Measurements from ENCODE around the gene C1GALT1.
A peak's percentile ranks its signal among the peaks of the same experiment; 100 is the strongest.
"Not testable (repeated sequence)": the region's sequence is repeated elsewhere in the genome, so short reads cannot be mapped to it uniquely, and the experiment has no call there.

C1GALT1 gene

GRCh38 chr7:7185371-7185989 lies 3.1 kb downstream of the C1GALT1 start:
- Histone ChIP-seq H4K20me1 (peaks cover 0 to 48% (median 0%) of the 10 kb centered on the region in 11 experiments; a peak in 4 of 22 replicates), H3K4me2 (peak overlapping the region; percentile 14 to 93 (median 81); a peak in 21 of 22 replicates), H3K4me3 (no peak overlapping the region), H3K9me3 (replicated peaks in 1 of 11) (peaks cover 0 to 6% (median 2%) of the 10 kb centered on the region in 11 experiments; a peak in 6 of 22 replicates), H3K27me3 (no peaks in the 10 kb centered on the region), H3K9ac (no peak overlapping the region), H3K36me3 (peaks cover 9 to 32% (median 16%) of the 10 kb centered on the region in 11 experiments; a peak in 18 of 22 replicates), H3K4me1 (peaks cover 28 to 36% (median 32%) of the 10 kb centered on the region in 10 experiments), H3K27ac (no peak overlapping the region)
- no peak for TF ChIP-seq Cebpa-rat (IDR thresholded peaks at IDR 0.05)

GRCh38 chr7:7188091-7188490 lies 5.7 kb downstream of the C1GALT1 start:
- no peak overlapping the region for H3K9ac ChIP-seq
- no peak overlapping the region for H3K4me2 ChIP-seq
- no peaks in the 10 kb centered on the region for H3K27me3 ChIP-seq
- no peak overlapping the region for H3K4me3 ChIP-seq
- H3K27ac ChIP-seq: no peak overlapping the region
- H3K36me3 ChIP-seq: peaks cover 9 to 55% (median 31%) of the 10 kb centered on the region in 11 experiments; a peak in 20 of 22 replicates
- H3K9me3 ChIP-seq (replicated peaks in 1 of 11): peaks cover 20 to 32% (median 25%) of the 10 kb centered on the region in 11 experiments; a peak in 21 of 22 replicates
- peaks cover 0 to 48% (median 0%) of the 10 kb centered on the region in 11 experiments; a peak in 4 of 22 replicates for H4K20me1 ChIP-seq
- TF ChIP-seq Cebpa-rat (IDR thresholded peaks at IDR 0.05): no peak
- H3K4me1 ChIP-seq: peaks cover 17 to 26% (median 21%) of the 10 kb centered on the region in 10 experiments

GRCh38 chr7:7188742-7189141 lies 6.4 kb downstream of the C1GALT1 start:
- Histone ChIP-seq H3K9ac (no peak overlapping the region), H4K20me1 (peaks cover 0 to 47% (median 0%) of the 10 kb centered on the region in 11 experiments; a peak in 4 of 22 replicates), H3K9me3 (replicated peaks in 1 of 11) (peaks cover 24 to 39% (median 32%) of the 10 kb centered on the region in 11 experiments; a peak in 21 of 22 replicates), H3K27me3 (no peaks in the 10 kb centered on the region), H3K4me3 (no peak overlapping the region), H3K4me2 (no peak overlapping the region), H3K36me3 (peaks cover 9 to 62% (median 37%) of the 10 kb centered on the region in 11 experiments; a peak in 20 of 22 replicates), H3K4me1 (peaks cover 14 to 28% (median 19%) of the 10 kb centered on the region in 10 experiments), H3K27ac (no peak overlapping the region)
- no peak for TF ChIP-seq Cebpa-rat (IDR thresholded peaks at IDR 0.05)

- Histone ChIP-seq H3K4me1 (peaks cover 4 to 26% (median 5%) of the 10 kb centered on the region in 10 experiments), H3K27me3 (no peaks in the 10 kb centered on the region), H3K9me3 (replicated peaks in 1 of 11) (peaks cover 24 to 53% (median 46%) of the 10 kb centered on the region in 11 experiments; a peak in 21 of 22 replicates), H3K4me2 (peak overlapping the region in 1 of 11 experiments; percentile 32; a peak in 1 of 22 replicates), H3K9ac (no peak overlapping the region), H3K4me3 (no peak overlapping the region), H3K27ac (no peak overlapping the region), H3K36me3 (peaks cover 9 to 61% (median 42%) of the 10 kb centered on the region in 11 experiments; a peak in 20 of 22 replicates), H4K20me1 (peaks cover 0 to 36% (median 0%) of the 10 kb centered on the region in 11 experiments; a peak in 4 of 22 replicates)
- no peak for TF ChIP-seq Cebpa-rat (IDR thresholded peaks at IDR 0.05)
Measured at GRCh38 chr7:7190142-7190541, 7.8 kb downstream of the C1GALT1 start.

- Histone ChIP-seq H3K4me2 (no peak overlapping the region), H3K9me3 (replicated peaks in 1 of 11) (peaks cover 27 to 62% (median 56%) of the 10 kb centered on the region in 11 experiments; a peak in 21 of 22 replicates), H4K20me1 (peaks cover 0 to 28% (median 0%) of the 10 kb centered on the region in 11 experiments; a peak in 4 of 22 replicates), H3K36me3 (peaks cover 5 to 51% (median 33%) of the 10 kb centered on the region in 11 experiments; a peak in 20 of 22 replicates), H3K27ac (no peak overlapping the region), H3K9ac (no peak overlapping the region), H3K27me3 (no peaks in the 10 kb centered on the region), H3K4me3 (no peak overlapping the region), H3K4me1 (peaks cover 0 to 24% (median 0%) of the 10 kb centered on the region in 10 experiments; a peak in 5 of 20 replicates)
- no peak for TF ChIP-seq Cebpa-rat (IDR thresholded peaks at IDR 0.05)
Measured at GRCh38 chr7:7191137-7191536, 8.8 kb downstream of the C1GALT1 start.

- H3K4me1 ChIP-seq: peaks cover 0 to 24% (median 0%) of the 10 kb centered on the region in 10 experiments; a peak in 5 of 20 replicates
- peaks cover 0 to 44% (median 26%) of the 10 kb centered on the region in 11 experiments; a peak in 18 of 22 replicates for H3K36me3 ChIP-seq
- peaks cover 0 to 19% (median 0%) of the 10 kb centered on the region in 11 experiments; a peak in 3 of 22 replicates for H4K20me1 ChIP-seq
- peaks cover 34 to 81% (median 69%) of the 10 kb centered on the region in 11 experiments for H3K9me3 ChIP-seq (replicated peaks in 1 of 11)
- not testable (repeated sequence) for H3K9ac ChIP-seq, H3K27ac ChIP-seq, H3K4me2 ChIP-seq, H3K27me3 ChIP-seq, H3K4me3 ChIP-seq
Measured at GRCh38 chr7:7192798-7193788, 10.7 kb downstream of the C1GALT1 start.

GRCh38 chr7:7199592-7199991 lies 17.2 kb downstream of the C1GALT1 start:
- H3K4me2 ChIP-seq, H3K27ac ChIP-seq, H3K9ac ChIP-seq, H3K4me3 ChIP-seq, H3K36me3 ChIP-seq, H3K27me3 ChIP-seq: not testable (repeated sequence)
- Histone ChIP-seq H4K20me1 (peaks cover 0 to 40% (median 19%) of the 10 kb centered on the region in 11 experiments; a peak in 19 of 22 replicates), H3K4me1 (peaks cover 26 to 39% (median 33%) of the 10 kb centered on the region in 10 experiments), H3K9me3 (replicated peaks in 1 of 11) (peaks cover 22 to 60% (median 49%) of the 10 kb centered on the region in 11 experiments)

GRCh38 chr7:7200255-7200654 lies 17.9 kb downstream of the C1GALT1 start:
- Histone ChIP-seq H3K9me3 (replicated peaks in 1 of 11) (peaks cover 16 to 60% (median 48%) of the 10 kb centered on the region in 11 experiments), H3K4me1 (peaks cover 27 to 40% (median 35%) of the 10 kb centered on the region in 10 experiments)
- not testable (repeated sequence) for H3K4me3 ChIP-seq

More at GRCh38 chr7:7200255-7200654, 17.9 kb downstream of the C1GALT1 start:
- H3K9ac ChIP-seq, H3K27ac ChIP-seq, H3K27me3 ChIP-seq: not testable (repeated sequence)
- Histone ChIP-seq H4K20me1 (peaks cover 0 to 46% (median 19%) of the 10 kb centered on the region in 11 experiments; a peak in 19 of 22 replicates), H3K36me3 (peaks cover 0 to 11% (median 3%) of the 10 kb centered on the region in 11 experiments; a peak in 6 of 22 replicates), H3K4me2 (peak overlapping the region in 4 of 11 experiments; percentile 67 to 91 (median 80); a peak in 2 of 22 replicates)
